ENCODE results near the gene C1orf35. TPM values are rescaled to one million over a fixed set of nuclear protein-coding genes. Genes with fewer than 3 reads are reported as not detected.

The C1orf35 gene
- total and polyA plus RNA-seq, 4 donors, result 4.0 to 7.5 (median 6.4) TPM

DNA sequence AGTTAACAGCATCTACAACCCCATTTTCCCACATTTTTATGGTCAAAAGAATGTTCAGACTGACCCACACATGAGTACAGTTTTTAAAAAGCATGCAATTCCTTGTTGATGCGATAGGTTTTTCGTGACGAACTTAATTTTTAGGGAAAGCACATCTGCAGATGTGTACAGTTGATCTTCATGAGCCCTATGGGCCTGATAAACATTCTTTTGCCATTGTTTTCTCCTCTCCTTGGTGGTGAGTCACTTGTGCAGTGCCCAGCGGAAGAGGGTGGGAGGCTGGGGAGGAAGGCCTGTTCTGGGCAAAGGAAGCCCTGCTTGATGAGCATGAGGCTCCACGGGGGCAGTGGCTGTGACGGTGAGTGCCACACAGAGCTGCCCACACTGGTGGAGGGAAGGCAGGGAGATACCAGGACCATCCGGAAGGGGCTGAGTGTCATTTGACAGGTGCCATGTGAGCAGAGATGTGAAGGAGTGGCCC is 15.3 kb downstream of the C1orf35 start:
- Histone ChIP-seq H3K36me3 (ENCODE audit: control insufficient read depth in 4 of 4, insufficient read depth in 3 of 4, low read depth in 1 of 4, low read length in 3 of 4) (peaks cover 0 to 8% (median 4%) of the 10 kb centered on the region in 4 donors), H3K4me3 (ENCODE audit: low read depth in 1 of 3, low read length in 3 of 3) (no peak overlapping the region), H3K4me1 (ENCODE audit: control insufficient read depth in 4 of 4, insufficient read depth in 4 of 4, low read length in 3 of 4) (peaks cover 30 to 86% (median 74%) of the 10 kb centered on the region in 4 donors), H3K27ac (ENCODE audit: low read depth in 1 of 2, low read length in 2 of 2) (no peak overlapping the region), H3K9ac (ENCODE audit: low read depth in 1 of 2, low read length in 2 of 2) (no peak overlapping the region), H3K9me3 (ENCODE audit: control insufficient read depth in 4 of 4, low read length in 3 of 4) (no peaks in the 10 kb centered on the region), H3K27me3 (ENCODE audit: control insufficient read depth in 4 of 4, insufficient read depth in 4 of 4, low read length in 3 of 4) (no peaks in the 10 kb centered on the region)
- no peak for DNase-seq (ENCODE audit: low spot score)
- TF ChIP-seq FOXA1 (IDR thresholded peaks at IDR 0.05), result no peak
- no peak for TF ChIP-seq RXRA (IDR thresholded peaks at IDR 0.05)
- TF ChIP-seq, protein P1, sequence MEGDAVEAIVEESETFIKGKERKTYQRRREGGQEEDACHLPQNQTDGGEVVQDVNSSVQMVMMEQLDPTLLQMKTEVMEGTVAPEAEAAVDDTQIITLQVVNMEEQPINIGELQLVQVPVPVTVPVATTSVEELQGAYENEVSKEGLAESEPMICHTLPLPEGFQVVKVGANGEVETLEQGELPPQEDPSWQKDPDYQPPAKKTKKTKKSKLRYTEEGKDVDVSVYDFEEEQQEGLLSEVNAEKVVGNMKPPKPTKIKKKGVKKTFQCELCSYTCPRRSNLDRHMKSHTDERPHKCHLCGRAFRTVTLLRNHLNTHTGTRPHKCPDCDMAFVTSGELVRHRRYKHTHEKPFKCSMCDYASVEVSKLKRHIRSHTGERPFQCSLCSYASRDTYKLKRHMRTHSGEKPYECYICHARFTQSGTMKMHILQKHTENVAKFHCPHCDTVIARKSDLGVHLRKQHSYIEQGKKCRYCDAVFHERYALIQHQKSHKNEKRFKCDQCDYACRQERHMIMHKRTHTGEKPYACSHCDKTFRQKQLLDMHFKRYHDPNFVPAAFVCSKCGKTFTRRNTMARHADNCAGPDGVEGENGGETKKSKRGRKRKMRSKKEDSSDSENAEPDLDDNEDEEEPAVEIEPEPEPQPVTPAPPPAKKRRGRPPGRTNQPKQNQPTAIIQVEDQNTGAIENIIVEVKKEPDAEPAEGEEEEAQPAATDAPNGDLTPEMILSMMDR (IDR thresholded peaks at IDR 0.05; ENCODE audit: low read depth, low read length, missing input control), result no peak
- no peak for TF ChIP-seq HNF4A (conservative IDR thresholded peaks at IDR 0.05)
- no peak for TF ChIP-seq YY1 (IDR thresholded peaks at IDR 0.05)
- TF ChIP-seq TAF1 (conservative IDR thresholded peaks at IDR 0.05), result no peak
- 71% methylated on average over 7 of the region's 7 CpGs for WGBS

GRCh38 chr1:228085287-228085951 is 17.7 kb downstream of the C1orf35 start:
- peak overlapping the region; percentile 90 to 93 for H3K27ac ChIP-seq (ENCODE audit: low read depth in 1 of 2, low read length in 2 of 2)
- H3K9ac ChIP-seq (ENCODE audit: low read depth in 1 of 2, low read length in 2 of 2), result no peak overlapping the region
- 41% methylated on average over 6 of the region's 6 CpGs for WGBS
- no peaks in the 10 kb centered on the region for H3K27me3 ChIP-seq (ENCODE audit: control insufficient read depth in 4 of 4, insufficient read depth in 4 of 4, low read length in 3 of 4)
- TF ChIP-seq EGR1 (IDR thresholded peaks at IDR 0.05; ENCODE audit: low read depth in 2 of 2) (no peak), FOXA2 (IDR thresholded peaks at IDR 0.05) (no peak)
- H3K36me3 ChIP-seq (ENCODE audit: control insufficient read depth in 4 of 4, insufficient read depth in 3 of 4, low read depth in 1 of 4, low read length in 3 of 4), result peaks cover 0 to 8% (median under 1%) of the 10 kb centered on the region in 4 donors
- no peak for DNase-seq (ENCODE audit: low spot score)
- peaks cover 36 to 75% (median 68%) of the 10 kb centered on the region in 4 donors for H3K4me1 ChIP-seq (ENCODE audit: control insufficient read depth in 4 of 4, insufficient read depth in 4 of 4, low read length in 3 of 4)
- H3K4me3 ChIP-seq (ENCODE audit: low read depth in 1 of 3, low read length in 3 of 3), result peak overlapping the region in 2 of 3 donors; percentile 3 to 96
- no peaks in the 10 kb centered on the region for H3K9me3 ChIP-seq (ENCODE audit: control insufficient read depth in 4 of 4, low read length in 3 of 4)

DNA sequence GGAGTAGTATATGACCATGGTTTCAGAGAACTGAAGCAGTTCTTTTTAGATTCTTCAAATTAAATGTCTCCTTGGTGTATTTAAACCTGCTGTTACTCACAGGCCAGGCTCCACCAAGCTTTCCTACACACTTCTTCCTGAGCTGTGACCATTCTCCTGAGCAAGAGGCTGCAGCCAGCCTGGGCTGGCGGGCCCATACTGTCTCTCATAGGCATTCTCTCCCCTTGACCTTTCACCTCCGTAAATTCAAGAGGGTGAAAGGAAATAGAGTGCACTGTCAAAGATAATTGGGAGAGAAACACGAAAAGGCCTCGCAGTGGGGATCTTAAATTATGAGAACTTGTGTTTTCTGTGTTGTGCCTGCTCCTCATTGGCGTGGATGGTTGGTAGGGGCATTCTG is 18.3 kb downstream of the C1orf35 start:
- WGBS, result 42% methylated on average over 5 of the region's 5 CpGs

More for the DNA sequence above, 18.3 kb downstream of the C1orf35 start:
- H3K27ac ChIP-seq (ENCODE audit: low read depth in 1 of 2, low read length in 2 of 2), result peak overlapping the region; percentile 90 to 93
- no peak for TF ChIP-seq FOXA2 (IDR thresholded peaks at IDR 0.05)
- no peak for TF ChIP-seq JUND (IDR thresholded peaks at IDR 0.05)
- TF ChIP-seq, protein P1 (IDR thresholded peaks at IDR 0.05; ENCODE audit: low read depth, low read length, missing input control), result no peak
- no peak for TF ChIP-seq EGR1 (IDR thresholded peaks at IDR 0.05; ENCODE audit: low read depth in 2 of 2)
- H3K9me3 ChIP-seq (ENCODE audit: control insufficient read depth in 4 of 4, low read length in 3 of 4), result no peaks in the 10 kb centered on the region
- peak overlapping the region; percentile 21 to 96 (median 89) for H3K4me3 ChIP-seq (ENCODE audit: low read depth in 1 of 3, low read length in 3 of 3)
- no peaks in the 10 kb centered on the region for H3K27me3 ChIP-seq (ENCODE audit: control insufficient read depth in 4 of 4, insufficient read depth in 4 of 4, low read length in 3 of 4)
- H3K9ac ChIP-seq (ENCODE audit: low read depth in 1 of 2, low read length in 2 of 2), result no peak overlapping the region
- peaks cover 31 to 69% (median 62%) of the 10 kb centered on the region in 4 donors for H3K4me1 ChIP-seq (ENCODE audit: control insufficient read depth in 4 of 4, insufficient read depth in 4 of 4, low read length in 3 of 4)
- DNase-seq (ENCODE audit: low spot score), result no peak
- H3K36me3 ChIP-seq (ENCODE audit: control insufficient read depth in 4 of 4, insufficient read depth in 3 of 4, low read depth in 1 of 4, low read length in 3 of 4), result peaks cover 0 to 4% (median under 1%) of the 10 kb centered on the region in 4 donors

All from liver (tissue), 9 donors.